Heart left ventricle (tissue), 16 donors: ENCODE measurements around the gene ELP2. TPM values are rescaled to one million over a fixed set of nuclear protein-coding genes. Genes with fewer than 3 reads are reported as not detected.
"Not testable (repeated sequence)": the region's sequence is repeated elsewhere in the genome, so short reads cannot be mapped to it uniquely, and the experiment has no call there.

Experiments used
- ATAC-seq, 4 donors: fragments of 200-7000 bp; cut with Tn5 transposase; one replicate each; pipeline ENCODE4 v1.9.1; 2020 to 2022; ENCODE audit warnings: moderate library complexity in 4 of 4, mild to moderate bottlenecking in 3 of 4, moderate number of reproducible peaks in 1 of 4
- DNase-seq, 5 donors: peaks; one replicate each; pipeline ENCODE4 v3.0.0-alpha.2; 2020
- H3K27ac ChIP-seq, 12 donors: fragments of 200-600 bp; sonication (generic) in 4 of 12; one replicate each; pipeline versions ENCODE4 v1.5.0 to v1.8.0; 2016 to 2022; ENCODE audit warnings: mild to moderate bottlenecking in 2 of 12
- H3K27me3 ChIP-seq, 9 donors: fragments of 200-600 bp; sonication (generic) in 2 of 9; one replicate each; pipeline versions ENCODE4 v1.5.1 to v1.8.0; 2016 to 2022; ENCODE audit warnings: mild to moderate bottlenecking in 3 of 9
- H3K36me3 ChIP-seq, 9 donors: fragments of 200-600 bp; sonication (generic) in 2 of 9; one replicate each; pipeline versions ENCODE4 v1.5.0 to v1.8.0; 2018 to 2022; ENCODE audit warnings: mild to moderate bottlenecking in 2 of 9
- H3K4me1 ChIP-seq, 12 donors: fragments of 200-600 bp; sonication (generic) in 4 of 12; one replicate each; pipeline versions ENCODE4 v1.5.0 to v1.8.0; 2016 to 2022; ENCODE audit warnings: mild to moderate bottlenecking in 3 of 12
- H3K4me3 ChIP-seq, 12 donors: fragments of 200-600 bp; sonication (generic) in 4 of 12; one replicate each; pipeline versions ENCODE4 v1.5.0 to v1.8.0; 2017 to 2022; ENCODE audit warnings: mild to moderate bottlenecking in 9 of 12, moderate library complexity in 4 of 12
- H3K9me3 ChIP-seq, 12 donors: fragments of 200-600 bp; sonication (generic) in 4 of 12; one replicate each; pipeline versions ENCODE4 v1.5.0 to v1.8.0; 2016 to 2022; ENCODE audit warnings: mild to moderate bottlenecking in 1 of 12
- POLR2A ChIP-seq, 2 donors: fragments of 450-650 bp; IDR thresholded peaks; one replicate each; pipeline ENCODE4 v1.6.1; 2017; ENCODE audit warnings: antibody characterized with exemption in 2 of 2, mild to moderate bottlenecking in 2 of 2, moderate library complexity in 2 of 2
- WGBS, 4 donors: extraction: QIAGEN DNeasy Blood & Tissue Kit in 2 of 4; methylation state at CpG; one replicate each; pipeline versions ENCODE4 v1.1.5 to v1.1.7; 2013 to 2018; 5-methylcytosine and 5-hydroxymethylcytosine counted together
- intact Hi-C, 10 donors: fragments of 100-400 bp; cut with DNase I; formaldehyde crosslinking; loops; one replicate each; pipeline versions ENCODE4 v1.11.1 to v1.14.2; 2022
- polyA plus RNA-seq, 2 donors: library from polyadenylated mRNA; stranded (reverse); fragments of 200-250 nt; gene quantifications; one replicate each; pipeline ENCODE4 v1.2.3, GENCODE V29; 2013
- total RNA-seq, 9 donors: library from RNA; depleted of rRNA in 2 of 9; stranded (reverse); fragments of >200 nt in 2 of 9; fragmentation: NEBNext Ultra II Directional in 3 of 9; extraction: Animal tissue kit (Norgen Biotek cat#: 25700) in 3 of 9; gene quantifications; one replicate each; pipeline versions ENCODE4 v1.1.0 to v1.2.4, GENCODE V29; 2016 to 2023
- TF ChIP-seq, protein P1 (sequence below), 12 donors: fragments of 200-600 bp; sonication (generic) in 4 of 12; IDR thresholded peaks; one replicate each; pipeline versions ENCODE4 v1.5.0 to v1.8.0; 2018 to 2022; ENCODE audit warnings: antibody characterized with exemption in 12 of 12, mild to moderate bottlenecking in 5 of 12
- donor health status: ischemic (EF 13 %, LVEDD 7.1; RV severe dilation, severe dysfunction).
- donor health status: healthy with polysubstance abuse.
- donor health status: DM: no; HTN: yes; CAD: no.
- donor health status: DM: no; HTN: no; CAD: no.
- donor health status: ischemic (EF 25% LVEDD 6.9; RV normal size, moderate dysfunction).
- donor health status: ischemic (EF 25% LVEDD 5.7; RV mildly dilated, moderate dysfunction).
- donor health status: healthy.
- donor health status: DM: yes; HTN: yes; CAD: no.
- donor health status: ischemic (EF 35%, LVEDD 5.7; RV mildly dilated, moderate dysfunction).
- donor health status: nonischemic (EF 11% LVEDD 7.7; RV severe dilation, severe dysfunction).
- donor health status: DM: yes; HTN: yes; CAD: no.
- donor health status: PGD.
- donor health status: ischemic (EF 29% LVEDD 5.4; RV normal size, mild dysfunction).
- donor health status: nonischemic (EF 23%, LVEDD 6.1; RV moderate dilation, normal function).

The ELP2 gene
- total and polyA plus RNA-seq, 11 donors: 26.2 to 60.7 (median 46.1) TPM

DNA sequence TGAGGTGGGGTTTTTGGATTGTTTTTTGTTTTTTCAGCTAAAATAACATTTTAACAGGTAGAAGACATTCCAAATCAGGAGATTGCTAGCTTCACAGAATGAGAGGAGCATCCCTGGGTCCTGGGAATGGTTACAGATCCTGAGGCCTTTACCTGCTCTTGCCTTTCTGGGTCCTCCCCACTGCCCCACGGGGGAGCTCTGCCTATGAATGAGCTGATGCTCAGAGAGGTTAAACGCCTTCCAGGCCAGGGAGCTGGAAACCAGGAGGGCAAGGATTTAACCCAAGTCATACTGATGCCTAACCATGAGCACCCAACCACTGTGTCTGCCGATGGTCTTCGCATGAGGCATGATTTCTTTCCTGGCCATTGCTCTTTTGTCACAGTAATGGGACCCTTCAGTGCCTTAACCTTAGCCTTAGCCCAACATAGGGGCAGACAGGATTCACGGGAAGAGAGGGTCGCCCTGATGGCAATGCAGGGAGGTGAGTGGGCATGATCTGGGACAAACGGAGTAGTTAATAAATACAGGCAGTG, 73.7 kb downstream of the ELP2 start:
- TF ChIP-seq, protein P1, sequence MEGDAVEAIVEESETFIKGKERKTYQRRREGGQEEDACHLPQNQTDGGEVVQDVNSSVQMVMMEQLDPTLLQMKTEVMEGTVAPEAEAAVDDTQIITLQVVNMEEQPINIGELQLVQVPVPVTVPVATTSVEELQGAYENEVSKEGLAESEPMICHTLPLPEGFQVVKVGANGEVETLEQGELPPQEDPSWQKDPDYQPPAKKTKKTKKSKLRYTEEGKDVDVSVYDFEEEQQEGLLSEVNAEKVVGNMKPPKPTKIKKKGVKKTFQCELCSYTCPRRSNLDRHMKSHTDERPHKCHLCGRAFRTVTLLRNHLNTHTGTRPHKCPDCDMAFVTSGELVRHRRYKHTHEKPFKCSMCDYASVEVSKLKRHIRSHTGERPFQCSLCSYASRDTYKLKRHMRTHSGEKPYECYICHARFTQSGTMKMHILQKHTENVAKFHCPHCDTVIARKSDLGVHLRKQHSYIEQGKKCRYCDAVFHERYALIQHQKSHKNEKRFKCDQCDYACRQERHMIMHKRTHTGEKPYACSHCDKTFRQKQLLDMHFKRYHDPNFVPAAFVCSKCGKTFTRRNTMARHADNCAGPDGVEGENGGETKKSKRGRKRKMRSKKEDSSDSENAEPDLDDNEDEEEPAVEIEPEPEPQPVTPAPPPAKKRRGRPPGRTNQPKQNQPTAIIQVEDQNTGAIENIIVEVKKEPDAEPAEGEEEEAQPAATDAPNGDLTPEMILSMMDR (IDR thresholded peaks at IDR 0.05): no peak
- no peak for TF ChIP-seq POLR2A (IDR thresholded peaks at IDR 0.05)
- WGBS, 4 donors: 73 to 85% (median 78%) methylated on average over 7 of the region's 7 CpGs
- no peaks in the 10 kb centered on the region for H3K36me3 ChIP-seq
- ATAC-seq: no peak
- peaks cover 0 to 14% (median 4%) of the 10 kb centered on the region in 12 donors for H3K9me3 ChIP-seq
- H3K4me3 ChIP-seq: no peak overlapping the region
- intact Hi-C loops: no loop called here
- no peak overlapping the region for H3K27ac ChIP-seq
- no peaks in the 10 kb centered on the region for H3K27me3 ChIP-seq
- DNase-seq: no peak
- no peaks in the 10 kb centered on the region for H3K4me1 ChIP-seq

DNA sequence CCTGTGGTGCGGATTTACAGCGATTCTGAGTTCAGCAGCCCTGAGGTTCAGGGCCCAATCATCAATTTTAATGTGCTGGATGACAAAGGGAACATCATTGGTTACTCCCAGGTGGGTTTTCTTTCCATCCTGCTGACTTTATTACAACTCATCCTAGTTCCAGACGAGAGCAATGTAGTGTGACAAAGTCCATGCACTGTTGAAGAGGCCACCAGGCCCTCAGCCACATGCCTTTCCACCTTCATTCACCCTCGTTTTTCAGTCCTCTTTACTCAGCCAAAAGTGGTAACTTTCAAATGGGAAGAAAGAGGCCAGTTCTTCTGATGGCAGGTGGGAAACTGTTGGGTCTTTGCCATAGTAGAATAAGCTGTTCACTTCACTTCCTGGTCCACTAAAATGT, 75.5 kb downstream of the ELP2 start:
- WGBS, 4 donors: 80 to 85% (median 83%) methylated on average over 4 of the region's 4 CpGs
- no peak for ATAC-seq
- H3K4me1 ChIP-seq: no peaks in the 10 kb centered on the region
- no peak for DNase-seq
- no peak overlapping the region for H3K27ac ChIP-seq
- H3K27me3 ChIP-seq: no peaks in the 10 kb centered on the region
- no peak for TF ChIP-seq POLR2A (IDR thresholded peaks at IDR 0.05)
- TF ChIP-seq, protein P1 (IDR thresholded peaks at IDR 0.05): no peak
- no peaks in the 10 kb centered on the region for H3K36me3 ChIP-seq
- H3K9me3 ChIP-seq: peaks cover 0 to 15% (median 4%) of the 10 kb centered on the region in 12 donors
- intact Hi-C loops: no loop called here
- no peak overlapping the region for H3K4me3 ChIP-seq

DNA sequence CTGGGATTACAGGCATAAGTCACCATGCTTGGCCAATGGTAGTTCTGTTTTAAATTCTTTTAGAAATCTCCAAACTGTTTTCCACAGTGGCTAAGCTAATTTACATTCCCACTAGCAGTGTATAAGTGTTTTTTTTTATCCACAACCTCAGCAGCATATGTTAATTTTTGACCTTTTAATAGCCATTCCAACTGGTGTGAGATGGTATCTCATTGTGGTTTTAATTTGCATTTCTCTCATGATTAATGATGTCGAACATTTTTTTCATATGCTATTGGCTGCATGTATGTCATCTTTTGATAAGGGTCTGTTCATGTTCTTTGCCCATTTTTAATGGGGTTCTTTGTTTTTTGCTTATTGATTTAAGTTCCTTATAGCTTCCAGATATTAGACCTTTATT, 77.6 kb downstream of the ELP2 start:
- WGBS, 4 donors: 89 to 94% (median 93%) methylated on average over 1 of the region's 1 CpG
- intact Hi-C loops: no loop called here
- Histone ChIP-seq H3K4me3 (no peak overlapping the region), H3K27me3 (no peaks in the 10 kb centered on the region), H3K4me1 (peaks cover 0 to 6% (median 0%) of the 10 kb centered on the region in 12 donors), H3K27ac (no peak overlapping the region), H3K9me3 (peaks cover 0 to 15% (median 4%) of the 10 kb centered on the region in 12 donors), H3K36me3 (no peaks in the 10 kb centered on the region)
- TF ChIP-seq POLR2A (IDR thresholded peaks at IDR 0.05): no peak
- TF ChIP-seq, protein P1 (IDR thresholded peaks at IDR 0.05): no peak
- DNase-seq: no peak
- no peak for ATAC-seq

DNA sequence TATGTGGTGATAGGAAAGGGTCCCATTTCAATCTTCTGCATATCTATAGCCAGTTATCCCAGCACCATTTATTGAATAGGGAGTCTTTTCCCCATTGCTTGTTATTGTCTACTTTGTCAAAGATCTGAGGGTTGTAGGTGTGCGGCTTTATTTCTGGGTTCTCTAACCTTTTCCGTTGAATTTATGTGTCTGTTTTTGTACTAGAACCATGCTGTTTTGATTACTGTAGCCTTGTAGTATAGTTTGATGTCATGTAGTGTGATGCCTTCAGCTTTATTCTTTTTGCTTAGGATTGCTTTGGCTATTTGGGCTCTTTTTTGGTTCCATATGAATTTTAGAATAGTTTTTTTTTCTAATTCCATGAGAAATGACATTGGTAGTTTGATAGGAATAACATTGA, 78.3 kb downstream of the ELP2 start:
- intact Hi-C loops, H3K27me3 ChIP-seq: not testable (repeated sequence)

DNA sequence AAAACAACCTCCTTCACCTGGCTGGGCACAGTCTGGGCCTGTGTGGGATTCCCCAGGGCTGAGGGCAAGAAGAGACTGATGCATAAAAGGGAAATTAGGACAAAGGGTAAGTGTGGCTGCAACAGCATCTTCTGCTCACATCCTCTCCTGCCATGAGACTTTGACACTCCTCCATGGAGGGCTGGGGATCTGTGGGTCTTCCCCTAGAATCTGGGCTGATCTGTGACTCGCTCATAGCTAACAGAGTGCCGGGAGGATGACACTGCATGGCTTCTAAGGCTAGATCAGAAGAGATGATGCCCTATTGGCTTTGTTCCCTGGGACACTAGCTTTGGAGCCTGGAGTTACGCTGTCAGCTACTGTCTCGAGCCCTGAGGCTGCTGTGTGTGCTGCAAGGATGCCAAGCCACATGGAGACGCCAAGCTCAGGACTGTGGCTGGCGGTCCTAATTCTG, 81.9 kb downstream of the ELP2 start:
- TF ChIP-seq POLR2A (IDR thresholded peaks at IDR 0.05): no peak
- TF ChIP-seq, protein P1 (IDR thresholded peaks at IDR 0.05): no peak
- peaks cover 0 to 18% (median 0%) of the 10 kb centered on the region in 12 donors for H3K4me1 ChIP-seq
- 87 to 100% (median 91%) methylated on average over 2 to 6 of the region's 6 CpGs for WGBS, 4 donors
- intact Hi-C loops: no loop called here
- no peak overlapping the region for H3K4me3 ChIP-seq
- ATAC-seq: no peak
- H3K27me3 ChIP-seq: no peaks in the 10 kb centered on the region
- peaks cover 0 to 15% (median 4%) of the 10 kb centered on the region in 12 donors for H3K9me3 ChIP-seq
- no peak for DNase-seq
- H3K36me3 ChIP-seq: no peaks in the 10 kb centered on the region
- H3K27ac ChIP-seq: no peak overlapping the region

More for the DNA sequence above, 78.3 kb downstream of the ELP2 start:
- not testable (repeated sequence) for ATAC-seq, H3K36me3 ChIP-seq, DNase-seq, H3K27ac ChIP-seq, H3K4me3 ChIP-seq
- Histone ChIP-seq H3K4me1 (peaks cover 0 to 12% (median 0%) of the 10 kb centered on the region in 12 donors), H3K9me3 (peaks cover 0 to 15% (median 4%) of the 10 kb centered on the region in 12 donors)
- 90 to 97% (median 92%) methylated on average over 2 of the region's 2 CpGs for WGBS, 4 donors
